HG03039 (cell line): ENCODE data around the gene LDLRAD3.
"Not testable (repeated sequence)": the region's sequence is repeated elsewhere in the genome, so short reads cannot be mapped to it uniquely, and the experiment has no call there.

Experiments
- ATAC-seq: cut with Tn5 transposase; IDR thresholded peaks from one replicate; pipeline ENCODE4 v1.9.1; 2021; ENCODE audit warnings: mild to moderate bottlenecking, moderate library complexity; ENCODE audit not compliant: unreplicated experiment

LDLRAD3 gene

GRCh38 chr11:36044636-36045035, 100.8 kb downstream of the LDLRAD3 start:
- ATAC-seq, result no peak

GRCh38 chr11:36045945-36046344, 102.1 kb downstream of the LDLRAD3 start:
- ATAC-seq, result not testable (repeated sequence)

- ATAC-seq, result no peak
These were observed 103.1 kb downstream of the LDLRAD3 start for GRCh38 chr11:36046932-36047331.

- ATAC-seq, result no peak
These were observed 103.5 kb downstream of the LDLRAD3 start for GRCh38 chr11:36047344-36047743.

- no peak for ATAC-seq
These were observed 104.8 kb downstream of the LDLRAD3 start for GRCh38 chr11:36048496-36049247.

GRCh38 chr11:36051235-36052144, 107.6 kb downstream of the LDLRAD3 start:
- ATAC-seq, result no peak

GRCh38 chr11:36053281-36053680, 109.4 kb downstream of the LDLRAD3 start:
- ATAC-seq, result no peak

- no peak for ATAC-seq
These were observed 110.0 kb downstream of the LDLRAD3 start for GRCh38 chr11:36053862-36054261.

- ATAC-seq, result no peak
These were observed 110.8 kb downstream of the LDLRAD3 start for GRCh38 chr11:36054628-36055027.

GRCh38 chr11:36056160-36056751, 112.4 kb downstream of the LDLRAD3 start:
- ATAC-seq, result no peak

- ATAC-seq, result no peak
These were observed 113.6 kb downstream of the LDLRAD3 start for GRCh38 chr11:36057379-36058042.

- no peak for ATAC-seq
These were observed 115.8 kb downstream of the LDLRAD3 start for GRCh38 chr11:36059660-36060059.

- ATAC-seq, result no peak
These were observed 117.1 kb downstream of the LDLRAD3 start for GRCh38 chr11:36060926-36061325.

- ATAC-seq, result no peak
These were observed 117.6 kb downstream of the LDLRAD3 start for GRCh38 chr11:36061471-36061870.

- no peak for ATAC-seq
These were observed 119.0 kb downstream of the LDLRAD3 start for GRCh38 chr11:36062796-36063365.

GRCh38 chr11:36065436-36065835, 121.6 kb downstream of the LDLRAD3 start:
- ATAC-seq, result no peak

GRCh38 chr11:36066891-36067290, 123.0 kb downstream of the LDLRAD3 start:
- ATAC-seq, result no peak

GRCh38 chr11:36069576-36070212, 125.8 kb downstream of the LDLRAD3 start:
- ATAC-seq, result no peak

- ATAC-seq, result no peak
These were observed 126.5 kb downstream of the LDLRAD3 start for GRCh38 chr11:36070213-36070953.

- no peak for ATAC-seq
These were observed 127.1 kb downstream of the LDLRAD3 start for GRCh38 chr11:36070954-36071330.
